HG03108 (cell line): ENCODE measurements around the gene RUFY3.
"Not testable (repeated sequence)": the region's sequence is repeated elsewhere in the genome, so short reads cannot be mapped to it uniquely, and the experiment has no call there.

ENCODE experiments used
- ATAC-seq: cut with Tn5 transposase; IDR thresholded peaks from one replicate; pipeline ENCODE4 v1.9.1; 2021; ENCODE audit warnings: moderate library complexity; ENCODE audit not compliant: unreplicated experiment

RUFY3 gene

DNA sequence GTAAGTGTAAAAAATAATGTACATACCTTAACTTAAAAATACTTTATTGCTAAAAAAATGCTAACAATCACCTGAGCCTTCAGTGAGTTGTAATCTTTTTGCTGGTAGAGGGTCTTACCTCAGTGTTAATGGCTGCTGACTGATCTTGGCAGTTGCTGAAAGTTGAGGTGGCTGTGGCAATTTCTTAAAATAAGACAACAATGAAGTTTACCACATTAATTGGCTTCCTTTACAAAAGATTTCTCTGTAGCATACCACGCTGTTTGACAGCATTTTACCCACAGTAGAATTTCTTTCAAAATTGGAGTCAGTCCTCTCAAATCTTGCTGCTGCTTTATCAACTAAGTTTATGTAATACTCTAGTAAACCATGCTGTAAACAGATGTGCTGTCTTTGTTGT is 47.6 kb downstream of the RUFY3 start:
- not testable (repeated sequence) for ATAC-seq

GRCh38 chr4:70772929-70773555 is 51.3 kb downstream of the RUFY3 start:
- no peak for ATAC-seq

- ATAC-seq, result no peak
Measured at GRCh38 chr4:70778888-70779422, 57.2 kb downstream of the RUFY3 start.

DNA sequence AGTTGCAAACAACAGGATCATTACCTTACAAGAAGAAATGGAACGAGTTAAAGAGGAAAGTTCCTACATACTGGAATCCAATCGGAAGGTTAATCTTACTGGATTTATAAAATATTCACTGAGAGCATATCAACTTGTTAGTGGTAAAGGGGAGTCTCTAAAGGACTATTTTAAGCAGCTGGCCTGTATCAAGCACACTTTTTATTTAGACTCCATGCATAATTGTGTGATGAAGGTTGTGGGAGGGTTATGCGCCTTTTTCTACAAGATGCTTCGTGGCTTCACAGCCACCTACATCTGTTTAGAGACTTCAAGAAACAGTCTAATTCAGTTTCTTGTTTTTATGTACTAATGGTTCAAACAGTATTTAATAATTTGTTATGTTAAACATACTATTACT is 61.3 kb downstream of the RUFY3 start:
- no peak for ATAC-seq

GRCh38 chr4:70787496-70787895 is 65.7 kb downstream of the RUFY3 start:
- no peak for ATAC-seq

DNA sequence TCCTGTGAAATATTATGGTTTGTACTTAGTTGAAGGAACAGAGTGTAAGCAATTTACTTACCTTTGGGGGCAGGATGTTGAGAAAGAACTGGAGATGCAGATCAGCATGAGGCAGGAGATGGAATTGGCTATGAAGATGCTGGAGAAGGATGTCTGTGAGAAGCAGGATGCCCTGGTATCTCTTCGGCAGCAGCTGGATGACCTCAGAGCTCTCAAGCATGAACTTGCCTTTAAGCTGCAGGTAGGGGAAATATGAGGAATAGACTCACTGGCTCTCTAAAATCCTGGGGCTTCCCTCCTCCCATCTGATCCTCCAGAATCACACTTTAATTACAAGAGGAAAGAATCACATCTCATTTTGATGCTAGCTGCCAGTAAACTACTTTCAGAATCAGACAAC is 67.0 kb downstream of the RUFY3 start:
- ATAC-seq, result no peak

- no peak for ATAC-seq
Measured at GRCh38 chr4:70793626-70794025, 71.9 kb downstream of the RUFY3 start.

DNA sequence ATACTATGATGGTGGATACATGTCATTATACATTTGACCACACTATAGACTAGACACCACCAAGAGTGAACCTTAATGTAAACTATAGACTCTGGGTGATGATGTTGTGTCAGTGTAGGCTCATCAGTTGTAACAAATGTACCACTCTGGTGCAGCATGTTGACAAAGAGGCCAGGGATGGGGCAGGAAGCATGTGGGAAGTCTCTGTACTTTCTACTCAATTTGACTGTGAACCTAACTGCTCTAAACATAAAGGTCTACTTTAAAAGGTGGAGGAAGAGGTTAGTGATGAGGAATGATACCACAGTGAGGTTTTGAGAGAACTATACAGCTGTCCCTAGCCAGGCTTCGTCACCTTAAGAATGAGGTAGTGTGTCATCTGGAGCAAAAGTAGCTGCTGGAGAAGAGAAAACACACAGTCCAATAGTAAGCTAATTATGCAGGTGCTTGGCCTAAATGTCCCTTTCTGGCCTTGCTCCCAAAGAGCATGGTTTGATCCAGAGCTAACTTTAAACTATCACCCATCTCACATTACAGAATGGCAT is 79.6 kb downstream of the RUFY3 start:
- ATAC-seq, result peak; percentile 52

- ATAC-seq, result no peak
Measured at GRCh38 chr4:70802928-70803580, 81.3 kb downstream of the RUFY3 start.

DNA sequence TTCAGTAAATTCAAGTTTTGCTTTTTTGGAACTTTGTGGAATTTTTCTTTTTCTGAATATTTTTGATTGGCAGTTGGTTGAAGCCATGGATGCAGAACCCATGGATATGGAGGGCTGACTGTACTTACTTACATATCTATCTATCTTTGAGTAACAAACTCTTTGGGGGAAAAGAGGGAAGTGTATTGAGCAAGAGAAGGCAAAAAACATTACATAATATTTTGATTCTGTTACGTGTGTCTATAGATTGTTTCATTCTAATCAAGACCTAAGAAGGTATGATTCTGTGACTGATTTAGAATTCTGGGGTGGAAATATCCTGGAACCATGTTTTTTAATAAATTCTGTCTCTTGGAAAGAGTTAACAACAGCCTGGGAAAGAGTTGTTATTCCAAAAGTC is 86.4 kb downstream of the RUFY3 start:
- ATAC-seq, result no peak

DNA sequence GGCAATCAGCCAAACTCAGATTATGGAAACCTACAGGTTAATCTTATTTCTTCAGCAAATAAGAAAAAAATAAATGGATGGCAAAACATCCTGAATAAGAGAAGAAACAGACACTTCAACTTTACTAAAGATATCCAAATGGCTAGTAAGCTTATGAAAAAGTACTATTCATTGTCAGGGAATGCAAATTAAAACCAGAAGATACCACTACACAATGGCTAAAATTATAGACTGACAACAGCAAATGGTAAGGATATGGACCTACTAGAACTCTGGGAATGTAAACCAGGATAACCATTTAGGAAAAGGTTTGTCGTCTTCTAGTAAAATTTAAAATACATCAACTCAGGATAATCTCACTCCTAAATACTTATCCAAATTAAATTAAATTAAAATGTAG is 93.6 kb downstream of the RUFY3 start:
- no peak for ATAC-seq

GRCh38 chr4:70816894-70817293 is 95.1 kb downstream of the RUFY3 start:
- no peak for ATAC-seq

- ATAC-seq, result no peak
Measured at GRCh38 chr4:70818173-70818855, 96.5 kb downstream of the RUFY3 start.

GRCh38 chr4:70818921-70819320 is 97.2 kb downstream of the RUFY3 start:
- ATAC-seq, result no peak

- ATAC-seq, result no peak
Measured at GRCh38 chr4:70829015-70829414, 107.3 kb downstream of the RUFY3 start.

DNA sequence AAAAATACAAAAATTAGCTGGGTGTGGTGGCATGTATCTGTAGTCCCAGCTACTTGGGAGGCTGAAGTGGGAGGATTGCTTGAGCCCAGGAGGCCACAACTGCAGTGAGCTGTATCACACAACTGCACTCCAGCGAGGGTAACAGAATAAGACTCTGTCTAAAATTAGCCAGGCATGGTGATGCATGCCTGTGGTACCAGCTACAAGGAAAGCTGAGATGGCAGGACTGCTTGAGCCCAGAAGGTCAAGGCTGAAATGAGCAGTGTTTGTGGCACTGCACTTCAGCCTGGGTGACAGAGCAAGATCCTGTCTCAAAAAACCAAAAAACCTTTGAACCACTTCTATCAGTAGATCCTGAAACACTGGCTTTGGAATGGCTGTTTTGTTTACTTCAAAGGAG is 107.7 kb downstream of the RUFY3 start:
- no peak for ATAC-seq

DNA sequence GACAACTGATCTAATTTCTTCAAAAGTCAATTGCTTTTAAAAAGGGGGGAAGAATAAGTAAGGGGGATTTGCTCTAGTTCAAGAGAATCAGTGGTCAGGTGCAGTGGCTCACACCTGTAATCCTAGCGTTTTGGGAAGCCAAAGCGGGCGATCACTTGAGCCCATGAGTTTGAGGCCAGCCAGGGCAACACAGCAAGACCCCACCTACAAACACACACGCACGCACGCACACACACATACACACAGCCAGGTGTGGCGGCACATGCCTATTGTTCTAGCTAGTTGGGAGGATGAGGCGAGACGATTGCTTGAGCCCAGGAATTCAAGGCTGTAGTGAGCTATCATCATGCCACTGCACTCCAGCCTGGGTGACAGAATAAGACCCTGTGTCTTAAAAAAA is 108.3 kb downstream of the RUFY3 start:
- no peak for ATAC-seq

- ATAC-seq, result no peak
Measured at GRCh38 chr4:70831293-70831692, 109.5 kb downstream of the RUFY3 start.

DNA sequence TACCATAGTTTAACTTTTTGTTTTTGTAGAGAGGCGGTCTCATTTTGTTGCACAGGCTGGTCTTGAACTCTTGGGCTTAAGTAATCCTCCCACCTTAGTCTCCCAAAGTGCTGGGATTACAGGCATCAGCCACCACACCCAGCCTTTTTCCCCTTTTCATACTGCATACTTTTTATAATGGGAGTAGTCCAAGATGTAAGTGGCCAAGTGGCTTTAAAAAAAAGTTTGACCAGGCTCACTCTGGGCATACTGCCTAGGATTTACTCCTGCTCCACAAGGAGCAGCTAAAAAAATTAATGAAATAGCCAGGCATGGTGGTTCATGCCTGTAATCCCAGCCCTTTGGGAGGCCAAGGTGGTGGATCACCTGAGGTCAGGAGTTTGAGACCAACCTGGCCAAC is 111.9 kb downstream of the RUFY3 start:
- ATAC-seq, result no peak

GRCh38 chr4:70836081-70836480 is 114.3 kb downstream of the RUFY3 start:
- no peak for ATAC-seq

DNA sequence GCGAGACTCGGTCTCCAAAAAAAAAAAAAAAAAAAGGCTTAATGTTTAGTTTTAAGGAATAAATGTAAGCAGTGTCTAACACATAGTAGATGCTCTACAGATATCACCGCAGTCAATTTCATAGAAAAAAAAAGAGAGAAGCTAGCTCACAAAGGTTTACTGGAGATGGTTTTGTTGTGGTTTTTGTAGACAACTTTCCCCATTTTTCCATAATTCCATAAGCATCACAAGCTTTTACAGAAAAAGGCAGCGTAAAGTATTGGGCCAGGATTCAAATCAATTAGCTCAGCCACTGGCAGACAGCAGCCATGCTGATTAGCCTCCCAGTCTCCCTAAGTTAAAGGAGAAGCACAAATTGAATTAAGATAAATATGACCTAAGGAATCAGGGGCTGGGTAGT is 116.4 kb downstream of the RUFY3 start:
- ATAC-seq, result no peak
